Measurements from ENCODE around the gene GRAP2.

The GRAP2 gene

GRCh38 chr22:39960791-39961746, 60.2 kb downstream of the GRAP2 start:
- peak; percentile 36 to 50 for DNase-seq (ENCODE audit: low read depth in 2 of 2, low spot score in 1 of 2)

- DNase-seq (ENCODE audit: low read depth in 2 of 2, low spot score in 1 of 2): no peak
Observed at GRCh38 chr22:39962071-39962470, 61.2 kb downstream of the GRAP2 start.

GRCh38 chr22:39965748-39966147, 64.9 kb downstream of the GRAP2 start:
- DNase-seq (ENCODE audit: low read depth in 2 of 2, low spot score in 1 of 2): no peak

- no peak for DNase-seq (ENCODE audit: low read depth in 2 of 2, low spot score in 1 of 2)
Observed at GRCh38 chr22:39966470-39966869, 65.6 kb downstream of the GRAP2 start.

- DNase-seq (ENCODE audit: low read depth in 2 of 2, low spot score in 1 of 2): no peak
Observed at GRCh38 chr22:39967103-39967829, 66.4 kb downstream of the GRAP2 start.

- DNase-seq (ENCODE audit: low read depth in 2 of 2, low spot score in 1 of 2): no peak
Observed at GRCh38 chr22:39967996-39968972, 67.4 kb downstream of the GRAP2 start.

- DNase-seq (ENCODE audit: low read depth in 2 of 2, low spot score in 1 of 2): no peak
Observed at GRCh38 chr22:39970742-39971141, 69.9 kb downstream of the GRAP2 start.

- DNase-seq (ENCODE audit: low read depth in 2 of 2, low spot score in 1 of 2): no peak
Observed at GRCh38 chr22:39972641-39973040, 71.8 kb downstream of the GRAP2 start.

- no peak for DNase-seq (ENCODE audit: low read depth in 2 of 2, low spot score in 1 of 2)
Observed at GRCh38 chr22:39973656-39974055, 72.8 kb downstream of the GRAP2 start.

- no peak for DNase-seq (ENCODE audit: low read depth in 2 of 2, low spot score in 1 of 2)
Observed at GRCh38 chr22:39974065-39974464, 73.2 kb downstream of the GRAP2 start.

- no peak for DNase-seq (ENCODE audit: low read depth in 2 of 2, low spot score in 1 of 2)
Observed at GRCh38 chr22:39979048-39979447, 78.2 kb downstream of the GRAP2 start.

GRCh38 chr22:39979458-39979857, 78.6 kb downstream of the GRAP2 start:
- DNase-seq (ENCODE audit: low read depth in 2 of 2, low spot score in 1 of 2): no peak

GRCh38 chr22:39980596-39980995, 79.7 kb downstream of the GRAP2 start:
- no peak for DNase-seq (ENCODE audit: low read depth in 2 of 2, low spot score in 1 of 2)

GRCh38 chr22:39983346-39983745, 82.5 kb downstream of the GRAP2 start:
- DNase-seq (ENCODE audit: low read depth in 2 of 2, low spot score in 1 of 2): no peak

GRCh38 chr22:39984006-39984405, 83.1 kb downstream of the GRAP2 start:
- DNase-seq (ENCODE audit: low read depth in 2 of 2, low spot score in 1 of 2): no peak

GRCh38 chr22:39984746-39985145, 83.9 kb downstream of the GRAP2 start:
- no peak for DNase-seq (ENCODE audit: low read depth in 2 of 2, low spot score in 1 of 2)

GRCh38 chr22:39985383-39986035, 84.6 kb downstream of the GRAP2 start:
- no peak for DNase-seq (ENCODE audit: low read depth in 2 of 2, low spot score in 1 of 2)

- DNase-seq (ENCODE audit: low read depth in 2 of 2, low spot score in 1 of 2): no peak
Observed at GRCh38 chr22:39988386-39989114, 87.7 kb downstream of the GRAP2 start.

- DNase-seq (ENCODE audit: low read depth in 2 of 2, low spot score in 1 of 2): no peak
Observed at GRCh38 chr22:39989633-39990032, 88.7 kb downstream of the GRAP2 start.

GRCh38 chr22:39990686-39991085, 89.8 kb downstream of the GRAP2 start:
- no peak for DNase-seq (ENCODE audit: low read depth in 2 of 2, low spot score in 1 of 2)
